GM21529 (cell line): ENCODE data around the gene KRT85.

Source experiments
- ATAC-seq: cut with Tn5 transposase; IDR thresholded peaks from one replicate; pipeline ENCODE4 v1.9.1; 2021; ENCODE audit not compliant: unreplicated experiment

The KRT85 gene

DNA sequence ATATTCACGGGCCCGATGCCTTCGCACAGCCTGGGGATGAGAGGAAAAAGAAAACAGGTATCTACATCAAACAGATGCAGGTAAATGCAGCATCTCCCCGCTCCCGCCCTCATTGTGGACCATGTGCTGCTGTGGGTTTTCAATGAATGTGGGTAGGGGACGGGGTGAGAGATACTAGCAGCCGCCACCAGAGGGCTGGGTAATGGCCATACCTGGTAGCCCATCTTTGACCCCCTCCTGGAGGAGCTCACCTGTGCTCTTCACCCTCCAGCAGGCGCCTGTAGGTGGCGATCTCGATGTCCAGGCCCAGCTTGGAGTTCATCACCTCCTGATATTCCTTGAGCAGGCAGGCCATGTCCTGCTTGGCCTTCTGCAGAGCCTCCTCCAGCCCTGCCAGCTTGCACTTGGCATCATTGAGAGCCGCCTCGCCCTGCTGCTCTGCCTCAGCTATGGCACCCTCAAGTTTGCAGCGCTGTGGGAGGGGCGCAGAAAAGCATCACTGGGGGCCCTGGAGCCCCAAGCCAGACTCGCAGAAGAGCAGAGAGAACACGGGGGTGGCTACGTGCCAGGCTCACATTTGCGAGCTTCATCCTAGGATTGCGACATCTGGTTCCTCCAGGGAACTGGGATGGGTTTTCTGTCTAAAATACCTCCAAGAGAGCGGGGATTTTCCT, 28.6 kb upstream of the KRT85 start:
- no peak for ATAC-seq

DNA sequence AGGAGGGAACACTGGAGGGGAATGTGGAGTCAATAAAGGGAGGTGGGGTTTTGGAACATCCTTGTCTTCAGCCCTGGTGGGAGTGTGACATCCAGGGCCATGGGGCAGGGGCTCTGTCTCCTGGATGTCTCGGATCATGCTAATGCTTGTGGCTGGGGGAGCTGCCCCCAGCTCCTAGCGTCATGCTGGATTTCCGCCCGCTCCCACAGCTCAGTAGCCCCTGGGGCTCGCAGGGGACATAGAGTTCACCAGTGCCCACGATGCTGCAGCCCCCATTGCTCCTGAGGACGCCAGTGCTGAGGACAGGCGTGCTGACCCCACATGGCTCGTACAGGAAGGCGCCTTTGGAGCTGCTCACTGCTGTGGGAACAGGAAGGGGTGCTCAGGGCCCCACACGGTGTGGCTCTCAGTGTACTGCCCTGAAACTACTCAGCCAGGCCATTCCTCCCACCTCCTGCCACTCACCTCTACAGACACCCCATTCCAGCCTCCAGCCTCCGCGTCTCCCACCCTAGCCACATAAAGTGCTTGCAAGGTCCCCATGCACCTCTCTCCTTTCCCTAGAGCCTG, 27.6 kb upstream of the KRT85 start:
- no peak for ATAC-seq

DNA sequence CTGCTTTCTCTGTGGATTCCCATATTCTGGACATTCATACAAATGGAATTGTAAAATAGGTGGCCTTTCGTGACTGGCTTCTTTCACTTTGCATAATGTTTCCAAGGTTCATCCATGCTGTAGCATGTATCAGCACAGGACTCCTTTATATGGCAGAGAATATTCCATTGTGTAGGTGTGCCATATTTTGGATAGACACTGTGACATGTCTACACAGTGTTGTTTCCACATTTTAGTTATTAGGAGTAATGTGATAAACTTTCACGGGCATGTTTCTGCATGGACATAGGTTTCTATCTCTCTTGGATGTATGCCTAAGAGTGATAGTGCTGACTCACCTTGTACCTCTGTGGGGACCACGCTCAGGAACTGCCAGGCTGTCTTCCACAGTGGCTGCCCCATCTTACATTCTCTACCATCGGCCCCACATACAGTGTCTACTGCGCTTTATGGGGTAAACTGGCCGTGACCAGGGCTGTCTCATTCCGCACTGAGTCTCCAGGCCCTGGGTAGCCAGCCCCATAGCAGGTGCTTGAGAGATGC, 25.3 kb upstream of the KRT85 start:
- ATAC-seq = no peak

DNA sequence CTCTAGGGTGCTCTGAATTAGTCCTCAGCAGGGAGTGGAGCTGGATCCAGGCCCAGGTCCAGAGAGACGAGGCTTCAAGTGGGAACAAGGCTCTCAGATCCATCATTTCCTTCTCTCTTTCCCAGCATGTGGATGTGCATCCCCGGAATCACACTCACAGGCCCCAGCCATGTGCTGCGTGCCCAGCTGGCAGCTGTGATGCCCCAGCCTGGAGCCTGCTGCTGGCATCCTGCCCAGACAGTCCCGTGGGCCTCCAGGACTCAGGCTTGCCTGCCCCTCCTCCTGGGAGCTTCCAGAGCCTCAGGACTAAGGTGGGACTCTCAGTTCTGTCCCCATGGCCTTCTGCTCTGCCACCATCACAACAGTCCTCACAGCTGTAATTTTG, 24.3 kb upstream of the KRT85 start:
- ATAC-seq = no peak

DNA sequence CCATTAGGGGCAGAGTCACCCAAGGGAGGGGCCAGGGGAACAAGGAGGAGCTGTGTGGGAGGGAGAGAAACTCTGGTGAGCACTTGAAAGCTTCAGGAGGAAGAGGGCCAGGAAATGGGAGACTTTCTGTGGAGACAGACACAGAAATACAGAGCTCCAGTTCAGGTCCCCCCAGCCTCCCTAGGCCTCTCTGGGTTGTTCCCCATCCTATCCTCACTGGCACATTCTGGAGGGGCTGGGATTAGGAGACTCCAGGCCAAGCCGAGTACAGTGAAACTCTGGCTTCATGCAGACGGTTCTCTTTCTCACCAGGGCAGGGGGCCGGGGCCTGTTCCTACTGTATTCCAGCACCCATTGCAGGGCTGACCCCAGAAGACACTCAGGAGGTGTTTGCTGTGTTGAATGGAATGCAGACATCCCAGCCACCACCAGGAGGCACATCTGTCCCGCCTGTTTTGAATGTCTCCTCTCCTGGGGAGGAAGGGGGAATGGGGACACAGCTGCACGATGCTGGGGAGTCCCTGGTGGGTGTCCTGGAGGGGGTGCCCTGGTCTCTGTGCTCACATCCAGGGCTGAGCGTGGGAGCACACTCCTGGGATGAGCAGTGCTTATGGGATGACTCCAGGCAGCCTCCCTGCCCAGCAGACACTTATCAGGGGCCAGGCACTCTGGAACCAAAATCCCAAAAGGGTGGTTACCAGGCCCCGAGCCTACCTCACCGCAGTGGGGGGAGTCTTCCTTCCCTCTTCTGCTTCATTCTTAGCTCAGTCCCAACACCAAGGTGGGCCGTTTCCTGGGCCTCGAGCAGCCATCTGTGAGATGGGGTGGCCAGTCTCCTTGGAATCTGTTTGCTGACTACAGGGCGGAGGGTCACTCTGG, 23.7 kb upstream of the KRT85 start:
- ATAC-seq = no peak

DNA sequence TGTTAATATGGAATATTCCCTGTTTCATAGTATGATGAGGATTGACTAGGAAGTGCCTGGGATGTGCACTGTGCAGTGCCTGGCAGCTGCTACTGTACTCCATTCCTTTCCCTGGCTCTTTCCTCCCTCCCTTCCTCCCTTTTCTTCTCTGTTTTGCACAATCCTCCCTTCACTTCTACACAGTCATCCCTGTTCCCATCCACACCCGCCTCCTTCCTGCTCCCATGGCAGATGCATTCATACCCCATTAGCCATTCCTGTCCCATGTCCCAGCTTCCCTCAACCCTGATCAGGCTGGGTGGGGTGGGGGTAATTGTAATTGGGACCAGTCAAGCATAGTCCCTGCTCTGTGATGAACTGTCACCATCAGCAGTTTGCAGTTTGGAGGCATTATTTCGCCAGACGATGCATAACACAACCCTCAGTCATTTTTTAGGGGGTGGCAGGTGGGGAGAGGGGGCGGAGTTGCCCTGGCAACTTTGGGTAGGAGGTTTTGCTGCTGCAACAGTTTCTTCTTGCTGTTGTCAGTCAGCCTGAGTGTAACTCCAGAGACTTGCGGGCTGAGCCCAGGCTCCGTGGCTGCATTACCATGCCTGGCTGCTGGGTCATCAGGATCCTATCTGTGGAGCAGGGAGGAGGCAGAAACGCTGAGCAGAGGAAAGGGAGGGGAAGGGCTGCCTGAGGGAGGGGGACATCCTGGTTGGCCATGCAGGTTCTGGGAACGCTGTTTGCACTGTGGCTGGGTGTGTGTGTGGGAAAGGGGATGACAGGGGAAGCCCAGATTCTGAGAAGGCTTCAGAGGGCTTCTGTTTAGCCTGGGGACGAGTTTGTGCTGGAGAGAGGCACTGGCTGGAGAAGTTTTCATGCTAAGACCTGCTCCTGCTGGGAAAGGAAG, 22.3 kb upstream of the KRT85 start:
- no peak for ATAC-seq

DNA sequence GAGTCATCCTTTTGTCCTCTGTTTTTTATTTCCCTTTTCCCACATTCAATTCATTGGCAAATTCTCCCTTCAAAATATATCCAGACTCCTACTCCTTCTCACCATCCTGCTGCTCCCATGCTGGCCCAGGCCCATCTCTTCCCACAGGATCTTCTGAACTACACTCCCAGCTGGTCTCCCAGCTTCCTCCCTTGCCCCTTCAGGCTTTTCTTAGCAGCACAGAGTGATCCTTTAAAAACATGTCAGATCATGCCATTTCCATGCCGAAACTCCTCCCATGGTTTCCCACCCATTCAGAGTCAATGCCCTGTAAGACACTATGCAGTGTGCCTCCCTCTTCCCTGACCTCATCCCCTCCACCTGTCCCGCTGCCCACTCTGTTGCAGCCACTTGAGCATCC, 20.6 kb upstream of the KRT85 start:
- ATAC-seq = no peak

DNA sequence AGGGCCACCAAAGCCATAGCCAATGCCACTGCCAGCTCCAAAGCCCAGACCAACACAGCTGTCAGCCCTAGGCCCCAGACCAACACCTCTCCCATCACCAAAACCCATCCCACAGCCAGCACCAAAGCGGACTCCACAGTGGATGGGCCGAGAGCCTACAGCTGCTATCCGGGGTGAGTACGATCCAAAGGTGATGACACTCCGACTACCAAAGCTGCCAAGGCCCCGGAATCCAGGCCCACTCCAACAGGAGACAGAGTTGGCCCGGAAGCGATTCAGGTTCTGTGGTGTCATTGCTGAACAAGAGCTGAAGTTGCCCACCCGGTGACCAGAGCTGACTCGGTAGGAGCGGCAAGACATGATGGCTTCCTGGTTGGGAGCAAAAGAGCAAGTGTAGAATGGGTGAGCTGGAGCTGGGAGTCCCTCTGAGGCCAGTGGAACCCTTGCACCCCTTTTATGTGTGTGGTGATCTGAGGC, 18.0 kb upstream of the KRT85 start, which contains the start of gene KRT84:
Gene KRT84, minus strand, starts transcription at position 427 of the 477 bp plus-strand sequence. Its CDS starts 67 bp downstream, at position 360.
- no peak for ATAC-seq

DNA sequence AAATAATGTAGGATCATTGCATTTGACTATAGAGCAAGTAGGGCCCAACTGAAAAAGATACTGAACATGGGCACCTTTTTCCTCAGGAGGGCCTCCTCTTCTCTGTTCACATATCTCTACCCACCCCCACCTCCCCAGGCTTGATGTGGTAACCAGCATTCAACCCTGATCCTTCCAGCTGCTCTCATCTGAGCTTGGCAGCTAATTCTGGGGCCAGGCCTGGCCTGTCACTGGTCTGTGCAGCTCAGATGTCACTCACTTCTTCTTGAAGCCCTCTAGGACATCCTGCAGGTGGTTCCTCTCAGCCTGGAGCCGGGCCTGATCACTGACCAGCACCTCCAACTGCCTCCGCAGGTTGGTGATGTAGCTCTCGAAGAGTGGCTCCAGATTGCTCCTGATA, 16.1 kb upstream of the KRT85 start:
- ATAC-seq = no peak

DNA sequence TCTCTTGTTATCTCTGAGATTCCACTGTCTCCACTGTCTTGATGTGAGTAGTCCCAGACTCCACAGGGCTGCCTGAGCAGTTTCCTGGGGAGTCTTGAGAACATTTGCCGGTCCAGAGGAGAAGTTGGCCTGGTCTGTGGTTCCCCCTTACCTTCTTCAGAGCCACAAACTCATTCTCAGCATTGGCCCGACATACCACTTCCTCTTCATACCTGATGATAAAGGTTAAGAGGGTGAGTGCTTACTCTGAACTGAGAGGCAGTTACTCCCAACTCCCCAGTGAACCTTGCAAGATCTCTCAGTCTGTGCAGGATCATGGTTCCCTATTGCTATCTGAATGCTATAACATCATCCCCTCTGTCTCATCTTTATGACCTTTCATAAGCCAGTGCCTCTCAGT, 15.6 kb upstream of the KRT85 start:
- ATAC-seq = no peak

DNA sequence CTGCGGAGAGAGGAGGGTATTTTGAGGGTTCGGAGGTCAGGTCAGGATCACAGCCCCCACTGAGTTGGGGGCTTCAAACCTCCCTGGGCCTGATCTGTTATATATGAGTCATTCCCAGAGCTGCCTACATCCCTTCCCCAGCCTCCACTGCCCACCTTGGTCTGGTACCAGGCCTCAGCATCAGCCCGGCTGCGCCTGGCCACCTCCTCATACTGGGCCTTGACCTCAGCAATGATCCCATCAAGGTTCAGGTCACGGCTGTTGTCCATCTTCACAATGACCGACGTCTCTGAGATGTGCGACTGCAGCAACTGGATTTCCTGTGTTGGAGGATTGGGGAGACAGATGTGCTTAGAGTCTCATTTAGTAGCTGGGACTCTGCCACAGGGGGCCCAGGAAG, 13.9 kb upstream of the KRT85 start:
- ATAC-seq = no peak

DNA sequence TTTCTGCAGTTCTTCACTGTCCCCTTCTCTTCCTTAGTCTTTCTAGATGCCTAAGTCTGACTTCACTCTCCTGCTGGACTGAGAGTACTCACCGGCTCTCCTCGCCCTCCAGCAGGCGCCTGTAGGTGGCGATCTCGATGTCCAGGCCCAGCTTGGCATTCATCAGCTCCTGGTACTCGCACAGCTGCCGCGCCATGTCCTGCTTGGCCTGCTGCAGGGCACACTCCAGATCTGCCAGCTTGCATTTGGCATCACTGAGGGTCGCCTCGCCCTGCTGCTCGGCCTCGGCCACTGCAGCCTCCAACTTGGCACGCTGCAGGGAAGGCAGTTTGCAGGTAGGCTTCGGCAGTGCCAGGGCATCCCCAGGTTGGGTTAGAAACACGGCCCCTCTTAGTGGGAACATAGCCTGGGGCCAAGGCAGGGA, 13.0 kb upstream of the KRT85 start:
- no peak for ATAC-seq

DNA sequence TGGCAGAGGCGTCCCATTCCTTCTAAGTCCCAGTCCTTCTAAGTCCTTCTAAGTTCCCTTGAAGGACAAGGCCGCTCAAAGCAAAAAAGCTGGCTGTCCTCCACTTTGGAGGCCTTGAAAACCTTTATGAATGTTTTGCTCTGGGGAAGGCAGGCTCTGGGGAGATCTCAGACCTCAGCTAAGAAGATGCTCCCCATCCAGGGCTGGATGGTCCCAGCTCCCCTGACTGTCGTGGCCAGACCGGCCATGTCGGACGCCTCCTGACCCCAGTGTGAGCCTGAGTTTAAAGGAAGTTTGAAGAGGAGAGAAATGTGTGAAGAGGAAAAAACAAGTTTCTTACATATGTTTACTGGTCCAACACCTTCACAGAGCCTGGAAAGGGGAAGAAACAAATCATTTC, 12.3 kb upstream of the KRT85 start:
- no peak for ATAC-seq

DNA sequence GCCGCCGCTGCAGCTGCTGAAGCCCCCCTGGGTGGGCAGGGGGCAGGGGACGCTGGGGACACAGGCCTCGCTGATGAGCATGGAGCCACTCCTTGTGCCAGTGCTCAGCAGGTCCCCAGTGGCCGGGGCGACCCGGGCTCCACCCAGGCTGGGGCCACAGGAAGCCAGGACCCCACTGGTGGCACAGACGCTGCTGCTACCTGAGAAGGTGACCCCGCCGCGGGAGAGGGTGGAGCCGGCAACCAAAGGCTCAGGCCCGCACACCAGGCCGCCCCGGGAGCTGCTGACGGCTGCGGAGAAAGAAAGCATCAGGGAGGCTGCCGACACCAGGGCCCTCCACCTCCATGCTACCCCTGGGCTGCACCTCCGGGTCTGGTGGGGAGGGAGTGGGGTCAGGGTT, 10.8 kb upstream of the KRT85 start:
- no peak for ATAC-seq

DNA sequence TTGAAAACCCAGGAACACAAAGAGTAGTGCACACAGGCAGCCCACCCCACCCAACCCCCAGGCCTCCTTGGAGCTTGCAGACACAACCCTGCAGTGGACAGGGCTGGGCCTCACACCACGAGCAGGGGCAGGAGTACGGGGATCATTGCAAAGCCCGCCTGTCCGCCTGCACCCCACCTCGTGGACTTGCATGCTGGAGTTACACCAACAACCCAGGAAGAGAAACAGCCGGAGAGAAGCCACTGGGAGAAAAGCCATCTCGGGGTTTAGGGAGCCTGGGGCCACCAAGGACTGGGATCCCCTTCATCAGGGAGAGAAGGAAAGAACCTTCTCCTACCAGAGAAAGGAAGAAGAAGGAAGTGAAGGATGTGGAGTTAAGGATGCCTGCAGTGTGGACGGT, 10.0 kb upstream of the KRT85 start:
- ATAC-seq = no peak

DNA sequence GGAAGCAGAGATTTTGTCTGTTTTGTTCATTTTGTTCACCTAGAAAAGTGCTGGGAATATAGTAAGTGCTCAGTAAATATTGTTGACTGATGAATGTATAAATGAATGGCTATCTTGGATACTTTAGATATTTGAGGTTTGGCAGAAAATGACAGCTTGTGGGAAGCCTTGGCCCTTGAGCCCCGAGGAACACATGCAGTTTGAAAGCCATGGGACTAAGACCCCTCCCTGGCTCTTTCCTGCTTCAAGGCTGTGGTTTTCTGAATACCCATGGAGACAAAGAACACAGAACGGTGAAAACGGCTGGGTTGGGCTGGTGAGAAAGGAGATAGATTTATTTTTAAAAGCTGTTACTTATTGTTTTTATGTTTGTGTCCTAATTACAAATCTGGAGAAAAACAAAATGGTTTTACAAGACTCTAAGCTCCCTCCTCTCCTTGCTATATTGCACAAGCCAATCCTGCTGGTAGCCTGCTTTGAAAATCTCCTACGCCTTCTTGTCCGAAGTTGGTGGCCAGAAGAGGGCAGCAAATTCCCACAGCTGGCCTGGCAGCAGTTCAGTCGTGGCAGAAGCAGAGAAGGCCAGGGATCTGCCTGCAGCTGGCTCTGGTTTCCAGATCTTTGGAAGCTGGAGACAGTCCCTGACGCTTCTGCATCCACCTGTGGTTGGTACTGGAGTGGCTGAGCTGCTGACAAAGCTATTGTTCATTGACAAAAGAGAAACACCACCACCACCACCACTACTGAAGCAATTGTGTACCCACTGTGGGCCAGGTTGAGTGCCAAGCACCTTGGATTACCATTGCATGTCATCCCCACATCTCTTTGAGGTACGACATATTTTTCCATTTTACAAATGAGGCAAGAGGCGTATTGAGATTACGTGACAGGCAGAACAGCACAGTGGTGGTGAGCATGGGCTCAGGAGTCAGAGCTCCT, 5.2 kb upstream of the KRT85 start:
- no peak for ATAC-seq

DNA sequence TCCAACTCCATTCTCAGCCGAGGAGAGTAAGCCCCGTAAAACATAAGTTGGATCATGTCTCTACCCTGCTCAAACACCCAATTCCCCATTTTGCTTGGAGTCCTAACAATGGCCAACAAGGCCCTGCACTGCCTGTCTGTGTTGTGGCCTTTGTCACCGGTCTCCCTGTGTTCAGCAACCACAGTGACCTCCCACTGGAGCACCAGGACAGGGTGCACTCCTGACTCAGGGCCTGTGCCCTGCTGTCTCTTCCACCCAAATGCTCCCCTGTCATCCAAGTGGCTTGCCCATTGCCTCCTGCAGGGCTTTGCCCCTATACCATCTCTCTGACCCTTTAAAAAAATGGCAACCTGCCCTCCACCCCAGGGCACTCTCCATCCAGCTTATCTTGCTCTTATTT, 4.4 kb upstream of the KRT85 start:
- ATAC-seq = no peak

DNA sequence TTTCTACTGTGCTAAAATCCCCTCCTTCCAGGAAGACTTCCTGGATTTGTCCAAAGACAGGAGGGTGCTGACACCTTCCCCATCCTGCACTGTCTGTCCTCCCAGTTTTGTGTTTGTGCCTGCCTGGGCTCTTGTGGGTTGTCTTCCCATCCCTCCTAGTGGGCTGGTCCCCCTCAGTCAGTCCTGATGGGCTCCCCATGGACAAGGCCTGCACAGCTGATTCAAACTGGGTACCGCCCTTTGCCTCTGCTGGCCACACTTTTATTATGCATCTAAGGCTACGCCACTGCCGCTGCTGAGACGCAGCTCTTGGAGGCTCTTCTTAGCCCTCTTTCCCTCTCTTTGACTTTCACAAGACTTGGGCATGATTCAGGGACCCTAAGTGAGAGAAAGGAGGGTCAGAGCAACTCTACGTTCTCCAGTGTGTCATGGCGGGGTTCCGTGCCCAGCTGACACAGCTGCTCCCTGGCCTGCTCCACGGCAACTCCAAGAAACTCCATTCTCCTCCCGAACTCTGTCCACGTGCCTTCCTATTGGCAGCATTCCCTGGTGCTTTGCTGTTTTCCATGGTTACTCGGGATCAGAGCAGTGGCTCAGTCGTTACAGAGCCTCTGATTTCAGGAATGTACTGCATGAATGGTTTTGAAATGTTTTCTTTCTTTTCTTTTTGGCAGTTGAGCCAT, 3.8 kb upstream of the KRT85 start:
- ATAC-seq = no peak

DNA sequence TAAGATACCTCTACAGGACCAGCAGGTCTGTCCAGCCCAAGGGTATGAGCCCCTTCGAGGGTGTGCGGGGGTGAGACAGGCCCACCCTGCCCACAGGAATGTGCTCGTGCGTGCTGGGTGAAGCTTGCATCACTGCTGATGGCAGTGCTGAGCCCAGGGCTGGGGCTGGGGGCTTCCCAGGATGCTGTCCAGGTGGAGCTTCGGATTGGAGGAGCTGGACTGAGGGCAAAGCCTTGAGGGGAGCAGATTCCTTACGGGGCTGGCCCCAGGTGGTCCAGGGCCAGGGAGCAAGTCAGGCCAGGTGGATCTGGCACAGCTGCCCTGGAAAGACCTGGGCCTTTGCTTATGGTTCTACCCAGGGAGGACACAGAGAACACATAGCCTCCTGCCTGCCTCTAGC, 2.5 kb upstream of the KRT85 start:
- ATAC-seq = no peak
